ENCODE data around the gene ZW10.
"Not testable (repeated sequence)": the region's sequence is repeated elsewhere in the genome, so short reads cannot be mapped to it uniquely, and the experiment has no call there.

Gene ZW10, protein sequence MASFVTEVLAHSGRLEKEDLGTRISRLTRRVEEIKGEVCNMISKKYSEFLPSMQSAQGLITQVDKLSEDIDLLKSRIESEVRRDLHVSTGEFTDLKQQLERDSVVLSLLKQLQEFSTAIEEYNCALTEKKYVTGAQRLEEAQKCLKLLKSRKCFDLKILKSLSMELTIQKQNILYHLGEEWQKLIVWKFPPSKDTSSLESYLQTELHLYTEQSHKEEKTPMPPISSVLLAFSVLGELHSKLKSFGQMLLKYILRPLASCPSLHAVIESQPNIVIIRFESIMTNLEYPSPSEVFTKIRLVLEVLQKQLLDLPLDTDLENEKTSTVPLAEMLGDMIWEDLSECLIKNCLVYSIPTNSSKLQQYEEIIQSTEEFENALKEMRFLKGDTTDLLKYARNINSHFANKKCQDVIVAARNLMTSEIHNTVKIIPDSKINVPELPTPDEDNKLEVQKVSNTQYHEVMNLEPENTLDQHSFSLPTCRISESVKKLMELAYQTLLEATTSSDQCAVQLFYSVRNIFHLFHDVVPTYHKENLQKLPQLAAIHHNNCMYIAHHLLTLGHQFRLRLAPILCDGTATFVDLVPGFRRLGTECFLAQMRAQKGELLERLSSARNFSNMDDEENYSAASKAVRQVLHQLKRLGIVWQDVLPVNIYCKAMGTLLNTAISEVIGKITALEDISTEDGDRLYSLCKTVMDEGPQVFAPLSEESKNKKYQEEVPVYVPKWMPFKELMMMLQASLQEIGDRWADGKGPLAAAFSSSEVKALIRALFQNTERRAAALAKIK

DNA sequence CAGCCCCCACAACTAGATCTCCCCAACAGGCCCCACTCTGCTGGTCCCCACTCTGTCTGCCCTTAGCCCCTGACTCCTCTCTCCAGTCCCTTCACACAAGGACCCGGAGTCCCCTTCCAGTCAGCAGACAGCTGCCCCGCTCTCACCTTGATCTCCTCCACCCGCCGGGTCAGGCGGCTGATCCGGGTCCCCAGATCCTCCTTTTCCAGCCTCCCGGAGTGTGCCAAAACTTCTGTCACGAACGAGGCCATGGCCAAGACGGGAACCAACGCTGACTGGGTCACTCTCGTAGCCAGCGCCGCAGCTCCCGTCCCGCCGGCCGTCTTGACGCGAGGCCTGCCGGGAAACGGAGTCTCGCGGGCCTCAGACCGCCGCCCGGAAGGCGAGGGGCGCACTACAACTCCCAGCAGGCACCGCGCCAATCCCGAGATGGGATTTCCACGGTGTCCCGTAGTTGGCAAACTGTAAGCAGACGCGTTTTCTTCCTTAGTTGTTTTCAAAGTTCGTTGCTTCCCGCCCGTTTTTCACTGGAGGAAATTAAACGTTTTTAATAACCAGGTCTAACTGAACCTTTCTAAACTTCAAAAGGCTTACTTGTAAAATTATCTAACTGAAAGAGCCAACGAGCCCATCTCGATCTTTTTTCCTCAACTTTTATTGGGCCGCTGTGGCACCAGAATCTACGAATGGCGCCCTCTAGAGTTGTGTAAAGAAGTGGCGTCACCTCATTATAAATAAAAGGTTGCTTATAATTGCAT is at the start of gene ZW10:
TSS of gene ZW10 (minus strand) at position 277 of the 758 bp plus-strand sequence. CDS start at position 251, 26 bp downstream.
- DNase-seq (ENCODE audit: low spot score): peak; percentile 97

DNA sequence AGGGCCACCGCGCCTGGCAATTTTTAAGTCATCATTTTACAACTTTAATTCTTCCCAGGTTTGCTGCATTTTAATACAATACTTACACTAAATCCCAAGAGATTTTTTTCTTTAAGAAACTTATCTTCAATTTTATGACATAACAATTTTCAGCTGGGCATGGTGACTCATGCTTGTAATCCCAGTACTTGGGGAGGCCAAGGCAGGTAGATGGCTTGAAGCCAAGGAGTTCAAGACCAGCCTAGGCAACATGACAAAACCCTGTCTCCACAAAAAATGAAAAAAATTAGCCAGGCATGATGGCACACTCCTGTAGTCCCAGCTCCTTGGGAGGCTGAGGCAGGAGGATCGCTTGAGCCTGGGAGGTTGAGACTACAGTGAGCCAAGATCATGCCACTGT is 44.9 kb upstream of the ZW10 start:
- no peak for DNase-seq (ENCODE audit: low spot score)

DNA sequence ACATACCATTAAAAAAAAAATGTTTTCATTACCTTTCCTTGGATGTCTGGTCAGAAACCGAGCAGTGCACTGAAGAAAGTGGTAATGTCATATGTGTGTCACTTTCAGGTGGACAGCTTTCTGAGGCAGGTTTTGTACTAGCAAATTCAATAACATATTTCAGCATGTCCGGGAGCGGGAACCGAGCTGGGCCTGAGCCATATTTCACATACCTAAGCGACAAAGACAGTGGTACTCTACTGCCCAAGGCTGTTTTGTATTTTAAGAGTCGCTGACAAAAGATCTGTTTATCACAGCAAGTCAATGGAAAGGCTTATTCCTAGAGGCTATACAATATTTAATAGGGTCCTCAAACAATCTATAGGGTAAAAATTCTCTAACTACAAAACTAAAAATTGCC is 44.1 kb upstream of the ZW10 start:
- no peak for DNase-seq (ENCODE audit: low spot score)

DNA sequence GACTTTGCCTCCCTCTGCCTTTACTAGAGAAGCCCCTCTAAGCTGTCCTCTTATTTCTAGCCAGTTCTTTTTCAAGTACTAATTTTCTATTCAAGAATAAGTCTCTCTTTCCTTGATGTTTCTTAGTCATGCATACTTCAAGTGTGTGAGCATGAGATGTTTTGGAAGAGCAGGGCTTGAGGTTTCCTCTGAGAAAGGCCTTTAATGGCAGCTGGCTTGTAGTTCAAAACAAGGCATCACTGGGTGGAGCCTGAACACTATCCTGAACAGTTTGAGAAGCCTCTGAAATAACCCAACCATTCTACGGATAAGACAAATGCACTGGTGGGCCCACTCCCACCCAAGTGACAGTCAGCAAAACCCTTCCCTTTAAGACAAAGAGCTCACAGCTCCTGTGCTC is 43.7 kb upstream of the ZW10 start:
- no peak for DNase-seq (ENCODE audit: low spot score)

DNA sequence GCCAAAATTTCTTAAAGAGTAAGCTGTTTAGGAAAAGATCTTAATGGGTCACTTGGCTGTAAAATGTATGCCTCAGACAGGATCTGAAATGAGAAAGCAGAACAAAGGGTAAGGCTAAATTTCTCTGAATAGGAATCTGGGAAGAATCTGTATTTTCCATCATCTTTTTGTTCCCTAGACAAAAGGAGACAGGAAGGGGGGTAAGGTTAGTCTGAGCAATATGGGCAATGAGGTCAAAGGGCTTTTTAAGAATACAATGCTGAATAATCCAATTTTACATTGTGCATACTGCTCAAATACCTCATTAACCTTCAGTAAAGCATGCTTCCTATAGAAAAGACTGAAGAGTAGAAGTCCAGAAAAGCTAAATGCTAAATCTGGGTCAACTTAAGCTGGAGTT is 40.7 kb upstream of the ZW10 start:
- no peak for DNase-seq (ENCODE audit: low spot score)

DNA sequence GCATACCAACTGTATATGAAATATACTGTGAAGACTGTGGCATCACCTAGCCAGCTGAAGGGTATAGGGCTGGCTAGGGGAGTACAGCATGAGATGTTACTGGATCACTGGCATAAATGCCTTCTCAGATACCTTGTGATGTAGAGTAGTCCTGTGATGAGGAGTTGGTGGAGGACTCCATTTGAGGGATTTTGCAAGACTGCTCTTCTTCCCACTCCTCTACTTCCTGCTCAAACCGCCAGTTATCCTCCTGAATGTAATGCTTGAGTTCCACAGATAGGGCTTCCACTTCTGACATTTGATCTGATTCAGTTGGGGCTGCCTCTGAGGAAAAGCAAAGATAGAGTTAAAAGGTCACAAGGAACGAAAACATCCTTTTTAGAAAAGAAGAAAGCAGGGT is 35.4 kb upstream of the ZW10 start:
- DNase-seq (ENCODE audit: low spot score): no peak

DNA sequence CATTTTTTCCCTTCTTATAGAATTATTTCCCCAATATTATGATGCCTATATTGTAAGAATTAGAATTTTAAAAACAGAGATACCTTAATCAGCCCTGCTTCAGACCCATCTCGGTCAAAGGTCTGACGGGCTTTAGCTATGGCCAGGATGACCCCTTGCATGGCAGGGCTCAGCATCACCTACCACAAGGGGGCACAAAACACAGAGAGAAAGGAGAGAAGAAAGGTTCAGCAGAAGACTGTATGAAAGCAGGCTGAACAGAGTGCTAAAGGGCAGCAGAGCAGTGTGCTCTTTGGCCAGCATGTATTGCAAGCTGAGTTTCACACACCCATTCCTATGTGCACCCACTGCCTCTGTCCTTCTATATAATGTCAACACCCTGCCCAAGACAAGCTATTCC is 32.9 kb upstream of the ZW10 start:
- DNase-seq (ENCODE audit: low spot score): no peak

DNA sequence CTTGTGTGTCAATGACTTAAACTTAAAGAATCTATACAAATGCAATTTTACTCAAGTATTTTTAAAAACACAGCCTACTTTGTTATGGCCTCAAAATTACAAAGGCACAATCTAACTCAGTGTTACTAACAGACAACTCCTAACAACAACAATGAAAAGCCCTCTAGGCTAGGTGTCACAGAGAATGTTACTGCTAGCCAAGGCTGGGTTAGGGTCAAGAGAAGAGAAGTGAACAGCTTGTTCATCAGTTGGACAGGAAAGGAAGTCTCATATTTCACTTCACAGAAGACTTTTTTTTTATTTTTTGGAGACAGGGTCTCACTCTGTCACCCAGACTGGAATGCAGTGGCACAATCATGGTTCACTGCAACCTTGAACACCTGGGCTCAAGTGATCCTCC is 32.1 kb upstream of the ZW10 start:
- DNase-seq (ENCODE audit: low spot score): no peak

DNA sequence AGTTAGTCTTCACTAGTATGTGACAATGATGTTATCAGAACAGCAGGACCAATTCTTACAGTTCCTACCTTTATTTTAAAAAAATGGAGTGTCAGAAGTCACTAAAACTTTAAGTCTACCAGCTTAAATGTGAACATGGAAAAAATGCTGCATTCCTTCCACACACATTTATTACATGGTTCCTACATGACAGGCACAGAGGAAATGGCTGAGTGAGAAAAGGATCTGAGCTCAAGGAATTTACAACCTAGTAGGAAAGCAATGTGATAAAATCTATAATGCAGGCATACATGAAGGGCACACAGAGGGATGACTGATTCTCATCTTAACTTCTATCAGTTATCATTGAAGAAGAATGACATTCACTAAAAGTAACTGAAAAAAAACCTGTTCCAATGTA is 29.1 kb upstream of the ZW10 start:
- no peak for DNase-seq (ENCODE audit: low spot score)

DNA sequence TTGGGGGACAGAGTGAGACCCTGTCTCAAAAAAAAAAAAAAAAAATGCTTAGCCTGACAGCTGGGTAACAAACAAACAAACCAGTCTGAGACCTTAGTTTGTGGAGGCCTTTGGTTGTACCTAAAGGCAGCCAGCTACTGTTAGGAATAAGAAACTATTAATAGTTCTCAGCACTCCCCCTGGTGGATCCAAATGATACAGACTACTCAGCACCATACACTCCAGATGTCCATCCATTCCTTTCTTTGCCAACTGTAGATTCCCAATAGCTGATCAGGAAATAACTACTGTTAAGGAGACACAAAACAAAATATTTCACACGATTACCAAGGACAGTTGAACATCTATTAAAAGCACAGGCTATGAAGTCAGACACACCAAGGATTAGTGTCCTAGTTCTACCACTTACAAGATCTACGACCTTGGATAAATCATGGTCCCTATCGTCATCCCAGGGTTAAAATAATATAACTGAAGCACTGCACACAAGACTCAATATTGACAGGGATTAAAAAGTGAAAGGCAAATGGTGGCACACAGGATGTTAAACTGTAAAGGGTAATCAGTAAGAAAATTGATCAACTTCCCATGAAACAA is 23.3 kb upstream of the ZW10 start:
- peak; percentile 73 for DNase-seq (ENCODE audit: low spot score)

DNA sequence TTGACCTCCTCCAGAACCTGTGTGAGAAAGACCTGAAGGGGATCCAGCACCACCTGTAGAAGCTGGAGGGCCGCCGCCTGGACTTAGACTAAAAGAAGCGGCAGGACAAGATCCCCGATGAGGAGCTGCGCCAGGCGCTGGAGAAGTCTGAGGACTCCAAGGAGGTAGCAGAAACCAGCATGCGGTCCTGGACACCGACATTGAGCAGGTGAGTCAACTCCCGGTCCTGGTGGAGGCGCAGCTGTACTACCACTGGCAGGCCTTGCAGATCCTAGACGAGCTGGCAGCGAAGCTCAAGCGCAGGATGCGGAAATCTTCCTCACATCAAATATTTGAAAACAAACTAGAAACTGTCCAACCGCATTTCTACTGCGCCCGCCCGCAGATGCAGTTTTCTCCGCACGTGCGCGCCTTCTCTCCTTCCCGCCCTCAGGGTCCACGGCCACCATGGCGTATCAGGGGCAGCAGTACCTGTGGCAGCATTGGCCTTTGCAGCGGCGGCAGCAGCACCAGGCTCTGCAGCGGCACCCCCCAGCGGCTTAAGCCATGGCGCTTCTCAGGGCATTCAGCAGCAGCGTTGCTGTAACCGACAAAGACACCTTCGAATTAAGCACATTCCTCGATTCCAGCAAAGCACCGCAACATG is 16.3 kb upstream of the ZW10 start:
- no peak for DNase-seq (ENCODE audit: low spot score)

DNA sequence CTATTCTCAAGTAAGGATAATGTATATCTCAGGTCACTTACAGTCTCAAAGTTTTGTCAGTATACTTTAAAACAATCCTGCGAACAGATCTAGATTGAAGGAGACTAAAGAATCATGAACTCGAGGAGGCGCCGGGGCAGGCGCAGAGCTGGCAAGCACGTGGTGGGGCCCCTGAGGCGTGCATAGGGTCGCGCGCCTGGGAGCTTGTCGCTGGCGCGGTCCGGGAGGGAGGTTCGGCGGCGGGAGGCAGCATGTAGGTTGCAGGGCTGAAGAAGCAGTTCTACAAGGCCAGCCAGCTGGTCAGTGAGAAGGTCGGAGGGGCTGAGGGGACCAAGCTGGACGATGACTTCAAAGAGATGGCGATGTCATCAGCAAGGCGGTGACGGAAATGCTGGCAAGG is 15.5 kb upstream of the ZW10 start:
- DNase-seq (ENCODE audit: low spot score): not testable (repeated sequence)

DNA sequence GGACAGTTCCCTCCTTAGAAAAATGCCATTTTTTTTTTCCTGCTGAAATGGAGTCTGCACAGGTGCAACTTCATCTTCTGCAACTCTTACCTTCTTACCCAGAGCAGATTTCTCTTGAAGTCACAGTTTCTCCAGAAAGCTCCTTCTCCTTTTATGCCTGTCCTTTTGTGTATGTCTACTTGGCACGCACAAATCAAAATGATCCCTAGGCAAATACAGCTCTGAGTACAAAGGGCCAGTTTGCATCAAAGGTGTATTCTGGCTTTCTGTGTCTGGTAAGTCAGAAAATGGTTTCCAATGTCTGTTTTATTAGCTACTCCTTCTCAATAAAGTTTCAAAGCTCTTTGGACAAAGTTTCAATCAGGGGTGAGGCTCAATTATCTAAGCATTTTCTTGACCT is 8.6 kb upstream of the ZW10 start:
- no peak for DNase-seq (ENCODE audit: low spot score)

DNA sequence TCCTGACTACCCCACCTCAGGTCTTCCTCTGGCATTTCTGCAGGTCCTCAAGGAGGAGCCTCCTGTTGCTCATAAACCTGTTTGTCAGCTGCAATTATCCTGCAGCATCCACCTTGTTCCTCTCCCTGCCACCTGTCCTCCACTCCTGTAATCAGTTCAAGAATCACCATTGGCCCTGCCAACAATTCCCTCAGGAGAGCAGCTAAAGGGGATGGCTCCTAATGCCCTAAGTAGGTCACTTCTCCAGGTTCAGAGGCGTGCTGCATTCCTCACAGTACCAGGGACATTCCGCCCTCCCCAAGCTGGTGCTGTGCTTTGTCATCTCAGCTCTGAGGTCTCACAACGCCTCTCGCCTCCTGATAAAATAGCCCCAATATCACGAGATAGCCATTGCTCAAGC is 8.2 kb upstream of the ZW10 start:
- DNase-seq (ENCODE audit: low spot score): no peak

DNA sequence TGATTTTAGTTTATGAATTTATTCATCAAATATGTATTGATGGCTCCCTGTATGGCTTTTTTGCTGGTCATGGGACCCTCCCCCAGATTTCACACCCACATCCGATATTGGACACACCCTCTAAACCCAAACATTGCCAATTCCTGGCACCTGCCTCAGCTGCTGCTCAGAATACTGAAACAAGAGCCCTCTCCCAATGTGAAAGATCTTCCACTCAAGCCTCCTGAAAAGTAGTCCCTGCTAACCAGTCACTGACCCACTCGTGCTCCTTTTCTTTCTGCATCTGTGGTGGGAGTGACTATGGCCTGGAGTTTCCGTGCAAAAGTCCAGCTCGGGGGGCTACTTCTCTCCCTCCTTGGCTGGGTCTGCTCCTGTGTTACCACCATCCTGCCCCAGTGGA is 6.0 kb upstream of the ZW10 start, which contains the start of gene CLDN25:
TSS of gene CLDN25 (plus strand) at position 301 of the 400 bp plus-strand sequence. CDS start at position 301, 0 bp downstream.
- no peak for DNase-seq (ENCODE audit: low spot score)

DNA sequence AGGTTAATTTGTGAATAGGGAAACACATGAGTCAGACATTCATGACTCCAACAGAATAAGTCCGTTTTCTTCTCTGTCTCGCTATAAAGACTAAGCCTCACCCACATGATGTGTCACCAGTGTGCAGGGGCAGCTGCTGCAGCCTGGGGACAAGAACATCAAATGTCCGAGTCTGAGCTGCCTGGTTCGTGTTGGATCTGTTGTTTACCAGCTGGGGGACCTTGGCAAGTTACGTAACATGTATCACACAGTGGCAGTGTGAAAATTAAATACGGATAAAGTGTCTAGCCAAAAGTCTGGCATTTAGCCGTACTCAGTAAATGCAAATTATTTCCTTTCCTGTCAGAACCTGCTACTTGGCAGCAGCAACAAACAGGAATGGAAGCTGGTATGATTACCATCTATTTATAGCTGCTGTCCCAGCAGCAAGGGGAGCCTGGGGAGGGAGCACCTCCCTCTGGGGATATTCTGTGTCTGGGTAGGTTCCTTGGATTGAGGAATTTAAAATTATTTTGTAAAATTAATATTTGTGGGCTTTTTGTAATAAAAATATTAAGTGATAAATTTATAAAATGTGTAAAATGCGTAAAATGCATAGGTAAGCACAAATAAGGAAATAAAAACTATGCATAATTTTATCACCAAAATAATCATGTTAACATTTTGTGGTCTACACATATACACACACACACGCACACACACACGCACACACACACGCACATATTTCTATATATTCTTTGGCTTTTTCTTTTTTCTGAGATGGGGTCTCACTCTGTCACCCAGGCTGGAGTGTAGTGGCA is 4.8 kb upstream of the ZW10 start:
- peak; percentile 87 for DNase-seq (ENCODE audit: low spot score)

DNA sequence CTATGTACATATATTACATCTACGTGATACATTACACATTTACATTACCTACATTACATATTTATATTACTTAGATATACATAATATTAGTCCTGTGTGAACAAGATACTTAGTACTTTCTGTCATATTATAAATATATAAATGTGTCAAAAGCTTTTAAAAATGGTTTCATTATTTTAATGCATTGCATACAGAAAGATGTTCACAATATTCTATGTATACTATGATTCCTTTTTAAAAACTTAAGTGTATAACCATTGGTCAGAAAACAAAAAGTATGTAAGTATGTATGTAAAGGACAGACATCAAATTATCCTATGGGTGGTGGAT is 647 bp upstream of the ZW10 start:
- no peak for DNase-seq (ENCODE audit: low spot score)

DNA sequence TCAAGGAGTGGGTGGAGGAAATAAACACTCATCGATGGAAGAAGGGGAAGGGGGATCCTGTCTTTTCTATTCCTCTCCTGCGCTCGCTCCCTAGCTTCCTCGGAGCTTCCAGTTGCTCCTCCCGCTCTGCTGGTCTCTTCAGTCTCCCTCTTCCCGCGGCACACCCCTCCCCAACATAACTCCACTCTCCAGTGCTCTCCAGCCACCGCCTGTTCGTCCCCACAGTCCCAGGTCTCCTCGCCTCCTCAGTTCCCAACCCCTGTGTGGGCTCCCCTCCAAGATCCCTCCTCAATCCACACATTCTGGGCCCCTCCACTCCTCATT is 438 bp downstream of the ZW10 start:
- DNase-seq (ENCODE audit: low spot score): peak; percentile 22

DNA sequence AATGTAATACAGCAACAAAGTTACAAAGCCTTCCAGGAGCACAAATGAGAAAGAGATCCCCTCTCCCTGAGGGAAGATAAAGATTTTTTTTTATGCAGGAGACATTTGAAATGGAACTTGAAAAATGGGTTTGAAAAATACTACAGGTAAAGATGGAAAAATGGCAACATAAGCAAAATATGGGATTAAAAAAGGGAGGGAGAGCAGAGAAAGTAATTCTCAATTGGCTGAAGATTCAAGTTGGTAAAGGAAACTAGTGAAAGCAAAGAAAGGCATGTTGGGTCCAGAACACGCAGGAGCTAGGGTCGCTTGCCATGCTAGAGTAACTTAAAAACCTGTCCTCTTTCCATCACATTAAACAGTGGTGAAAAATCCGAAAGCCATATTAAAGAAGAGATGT is 1.5 kb downstream of the ZW10 start:
- no peak for DNase-seq (ENCODE audit: low spot score)

DNA sequence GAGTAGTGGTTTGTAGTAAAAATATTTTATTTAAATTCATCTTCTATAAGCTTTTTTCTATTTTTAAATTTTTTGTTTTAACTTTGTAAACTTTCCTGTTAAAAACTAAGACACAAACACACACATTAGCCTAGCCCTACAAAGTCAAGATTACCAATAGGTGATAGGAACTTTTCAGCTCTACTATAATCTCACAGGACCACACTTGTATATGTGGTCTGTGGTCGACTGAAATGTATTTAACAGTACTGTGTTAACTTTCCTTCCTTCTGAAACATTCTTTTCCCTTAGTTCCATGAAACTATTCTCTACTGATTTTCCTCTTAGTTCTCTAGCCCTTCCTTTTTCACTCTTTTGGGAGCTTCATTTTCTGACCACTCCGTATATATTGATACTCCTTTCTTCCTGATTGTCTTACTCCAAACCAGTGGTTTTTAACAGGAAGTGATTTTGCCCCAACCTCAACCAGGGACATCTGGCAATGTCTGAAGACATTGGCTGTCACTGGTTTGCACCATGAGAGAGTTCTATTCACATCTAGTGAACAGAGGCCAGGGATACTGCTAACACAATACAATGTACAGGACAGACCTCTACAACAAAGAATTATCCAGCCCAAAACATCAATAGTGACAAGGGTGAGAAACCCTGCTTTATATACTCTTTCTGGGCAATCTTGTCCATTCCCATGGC is 8.8 kb downstream of the ZW10 start:
- DNase-seq (ENCODE audit: low spot score): no peak

DNA sequence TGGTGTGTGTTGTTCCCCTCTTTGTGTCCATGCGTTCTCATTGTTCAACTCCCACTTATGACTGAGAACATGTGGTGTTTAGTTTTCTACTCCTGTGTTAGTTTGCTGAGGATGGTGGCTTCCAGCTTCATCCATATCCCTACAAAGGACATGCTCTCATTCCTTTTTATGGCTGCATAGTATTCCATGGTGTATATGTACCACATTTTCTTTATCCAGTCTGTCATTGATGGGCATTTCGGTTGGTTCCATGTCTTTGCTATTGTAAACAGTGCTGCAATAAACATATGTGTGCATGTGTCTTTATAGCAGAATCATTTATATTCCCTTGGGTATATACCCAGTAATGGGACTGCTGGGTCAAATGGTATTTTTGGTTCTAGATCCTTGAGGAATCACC is 10.5 kb downstream of the ZW10 start:
- not testable (repeated sequence) for DNase-seq (ENCODE audit: low spot score)

Data from Ammon's horn (tissue), 1 donor.